ENCODE measurements around the gene C19orf85. TPM values are rescaled to one million over a fixed set of nuclear protein-coding genes. Genes with fewer than 3 reads are reported as not detected.
"Not testable (repeated sequence)": the region's sequence is repeated elsewhere in the genome, so short reads cannot be mapped to it uniquely, and the experiment has no call there.

Gene C19orf85
- total RNA-seq, 1 donor from 2014 or later, result not detected

DNA sequence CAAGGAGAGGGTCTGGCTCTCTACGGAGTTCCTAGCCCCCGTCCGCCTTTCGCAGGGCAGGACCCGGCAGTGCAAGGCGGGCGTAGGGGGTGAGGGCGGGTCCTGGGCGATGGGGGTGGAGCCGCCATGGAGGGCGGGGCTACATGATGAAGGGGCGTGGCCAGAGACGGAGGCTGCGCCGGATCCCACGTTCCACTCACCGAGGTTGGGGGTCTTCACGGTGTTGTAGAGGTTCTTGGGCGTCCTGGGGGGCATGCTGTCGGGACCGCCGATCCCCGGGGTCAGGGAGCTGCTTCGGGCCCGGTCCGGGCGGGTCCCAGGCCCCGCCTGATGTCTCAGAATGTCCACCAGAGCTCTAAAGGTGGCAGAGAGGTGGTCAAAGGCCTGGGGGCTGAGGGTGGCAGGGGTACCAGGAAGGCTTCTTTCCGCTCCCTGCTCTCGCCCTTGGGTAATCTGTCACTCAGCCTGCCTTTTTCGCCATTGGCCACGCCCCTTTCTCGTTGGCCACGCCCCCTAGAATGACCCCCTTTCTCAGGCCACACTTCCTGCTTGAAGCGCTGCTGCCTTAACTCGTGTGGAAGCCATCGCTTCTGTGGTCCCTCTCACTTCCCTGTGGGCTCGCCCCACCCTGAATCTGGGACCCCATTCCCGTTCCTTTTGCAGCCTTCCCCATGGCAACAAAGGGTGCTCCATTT lies 24.0 kb downstream of the C19orf85 start:
- no peak for DNase-seq

- no peak for DNase-seq
Measured at GRCh38 chr19:55439052-55439451, 25.5 kb downstream of the C19orf85 start.

- peak; percentile 15 for DNase-seq
Measured at GRCh38 chr19:55437410-55437809, 27.1 kb downstream of the C19orf85 start.

- no peak for DNase-seq
Measured at GRCh38 chr19:55436847-55437246, 27.7 kb downstream of the C19orf85 start.

DNA sequence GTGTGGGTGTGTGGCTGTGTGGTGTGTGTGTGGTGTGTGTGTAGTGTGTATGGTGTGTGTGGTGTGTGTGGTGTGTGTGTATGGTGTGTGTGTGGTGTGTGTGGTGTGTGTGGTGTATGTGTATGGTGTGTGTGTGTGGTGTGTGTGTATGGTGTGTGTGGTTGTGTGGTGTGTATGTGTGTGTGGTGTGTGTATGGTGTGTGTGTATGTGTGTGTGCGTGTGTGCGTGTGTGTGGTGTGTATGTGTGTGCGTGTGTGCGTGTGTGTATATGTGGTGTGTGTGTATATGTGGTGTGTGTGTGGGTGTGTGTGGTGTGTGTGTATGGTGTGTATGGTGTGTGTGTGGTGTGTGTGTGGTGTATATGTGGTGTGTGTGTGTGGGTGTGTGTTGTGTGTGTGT lies 29.5 kb downstream of the C19orf85 start:
- no peak for DNase-seq

GRCh38 chr19:55434356-55434919 lies 30.1 kb downstream of the C19orf85 start:
- no peak for DNase-seq

GRCh38 chr19:55433292-55433691 lies 31.3 kb downstream of the C19orf85 start:
- DNase-seq, result no peak

DNA sequence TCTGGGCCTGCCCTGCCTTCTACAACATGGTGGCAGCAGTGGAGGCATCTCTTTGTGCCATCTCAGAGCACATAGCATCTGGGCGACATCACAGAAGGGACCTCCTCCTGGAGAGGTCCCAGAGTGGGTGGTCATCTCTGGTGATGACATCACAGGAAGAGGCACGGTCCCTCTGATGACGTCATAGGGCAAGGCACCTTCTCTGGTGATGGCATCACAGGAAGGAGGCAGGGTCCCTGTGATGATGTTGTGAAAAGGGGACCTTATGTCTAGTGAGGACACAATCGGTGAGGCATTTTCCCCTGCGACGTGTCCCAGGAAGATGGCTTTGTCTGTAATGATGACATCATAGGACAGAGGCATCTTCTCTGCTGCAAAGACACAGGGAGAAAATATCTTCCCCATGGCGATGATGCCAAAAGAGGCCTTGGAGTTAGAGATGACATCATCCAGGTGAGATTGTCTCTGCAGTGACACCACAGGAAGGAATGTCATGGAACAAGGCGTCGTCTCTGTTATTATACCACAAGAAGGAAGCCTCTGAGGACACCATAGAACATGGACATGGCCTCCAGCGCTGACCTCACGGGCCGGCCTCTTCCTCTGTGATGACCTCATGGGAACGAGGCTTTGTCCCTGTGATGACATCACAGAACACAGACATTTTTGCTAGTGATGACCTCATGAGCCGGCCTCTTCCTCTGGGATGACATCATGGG lies 32.2 kb downstream of the C19orf85 start:
- DNase-seq, result no peak

GRCh38 chr19:55431183-55431582 lies 33.4 kb downstream of the C19orf85 start:
- DNase-seq, result no peak

- no peak for DNase-seq
Measured at GRCh38 chr19:55426042-55426441, 38.5 kb downstream of the C19orf85 start.

DNA sequence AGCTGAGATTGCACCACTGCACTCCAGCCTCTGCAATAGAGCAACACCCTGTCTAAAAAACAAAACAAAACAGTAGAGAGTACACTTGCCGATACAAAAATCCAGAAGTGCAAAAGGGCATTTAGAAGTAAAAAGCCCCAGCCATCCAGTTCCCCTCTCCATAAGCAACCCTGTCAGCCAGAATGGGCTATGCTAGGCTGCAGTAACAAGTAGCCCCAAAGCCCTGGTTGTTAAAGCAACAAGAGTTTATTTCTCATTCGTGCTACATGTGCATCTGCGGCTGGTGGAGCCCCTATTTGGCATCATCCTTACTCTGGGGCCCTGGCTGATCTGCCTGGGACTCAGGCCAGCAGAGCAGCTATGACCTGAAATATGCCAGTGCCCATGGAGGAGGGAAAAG lies 40.0 kb downstream of the C19orf85 start:
- DNase-seq, result no peak

DNA sequence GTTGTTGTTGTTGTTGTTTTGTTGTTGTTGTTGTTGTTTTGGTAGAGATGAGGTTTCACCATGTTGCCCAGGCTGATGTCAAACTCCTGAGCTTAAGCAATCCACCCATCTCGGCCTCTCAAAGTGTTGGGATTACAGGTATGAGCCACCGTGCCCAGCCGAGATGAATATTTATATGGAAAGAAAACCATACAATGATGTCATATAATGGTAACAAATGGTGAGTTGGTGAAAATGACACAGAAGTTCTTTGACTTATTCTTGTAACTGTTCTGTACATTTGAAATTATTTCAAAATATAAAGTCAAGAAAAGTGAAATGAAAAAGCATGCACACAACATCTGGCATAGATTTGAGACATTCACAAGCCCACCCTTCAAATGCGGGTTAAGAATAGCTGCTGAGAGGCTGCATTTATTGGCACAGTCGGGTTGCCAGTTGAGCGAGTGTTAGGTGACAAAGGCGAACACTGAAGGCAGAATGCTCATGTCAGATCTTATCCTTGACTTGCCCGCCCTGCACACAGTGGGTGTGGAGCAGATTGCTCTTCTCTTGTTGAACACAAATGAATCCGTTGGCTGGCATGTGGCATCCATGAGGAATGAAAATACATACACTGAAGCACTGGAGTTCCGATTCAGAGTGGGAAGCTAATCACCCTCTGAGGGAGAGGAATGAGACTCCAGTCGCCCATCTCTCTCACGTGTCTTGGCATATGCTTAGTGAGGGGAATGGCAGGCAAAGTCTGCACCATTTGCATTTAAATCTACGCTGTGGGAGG lies 41.1 kb downstream of the C19orf85 start:
- DNase-seq, result no peak

- not testable (repeated sequence) for DNase-seq
Measured at GRCh38 chr19:55421281-55421680, 43.3 kb downstream of the C19orf85 start.

DNA sequence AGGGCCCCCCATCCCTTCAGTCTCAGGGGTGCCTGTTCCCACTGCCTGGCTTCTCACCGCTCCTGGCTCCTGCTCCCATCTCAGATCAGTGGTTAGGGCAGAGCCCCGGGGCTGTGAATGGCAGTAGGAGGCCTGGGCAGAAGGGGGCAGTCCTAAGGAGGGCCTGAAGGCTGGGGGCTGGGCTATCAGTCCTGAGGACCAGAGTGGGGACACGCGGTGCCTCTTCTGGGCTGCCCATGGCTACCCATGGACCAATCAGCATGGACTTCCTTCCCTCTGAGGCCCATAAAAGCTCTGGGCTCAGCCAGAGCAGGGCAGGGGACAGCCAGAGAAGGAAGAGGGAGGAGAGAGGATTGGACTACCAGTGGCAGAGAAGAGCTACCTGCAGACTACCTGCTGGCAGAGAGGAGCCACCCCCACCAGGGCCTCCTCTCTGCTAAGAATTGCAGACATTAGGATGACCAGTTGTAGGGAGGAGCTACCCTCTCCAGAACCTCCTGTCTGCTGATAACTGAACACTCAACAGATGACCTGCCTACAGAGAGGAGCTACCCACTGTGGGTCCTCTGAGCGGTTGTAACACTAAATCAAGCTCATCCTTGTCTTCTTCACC lies 44.8 kb downstream of the C19orf85 start:
- no peak for DNase-seq

- DNase-seq, result no peak
Measured at GRCh38 chr19:55419103-55419502, 45.4 kb downstream of the C19orf85 start.

DNA sequence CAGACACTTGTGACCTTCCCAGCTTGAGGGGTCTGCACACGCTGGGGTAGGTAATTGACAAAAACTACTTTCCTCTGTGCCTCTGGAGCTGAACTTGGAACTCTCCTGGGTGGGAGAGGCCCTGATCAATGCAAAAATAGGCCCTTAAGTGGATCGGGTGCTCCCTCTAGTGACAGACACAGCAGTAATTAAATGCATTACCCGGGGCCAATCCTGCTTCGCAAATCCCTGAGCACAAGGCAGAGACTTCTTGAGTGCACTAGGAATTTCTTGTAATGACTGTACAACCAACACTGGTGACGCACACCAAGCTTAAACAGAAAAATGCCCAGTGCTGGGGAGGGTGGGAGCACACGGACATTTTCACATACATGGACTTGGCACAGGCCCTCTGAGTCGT lies 46.4 kb downstream of the C19orf85 start:
- DNase-seq, result peak; percentile 76

Other genes starting within 250 kb of the C19orf85 start
- gene TMEM86B, start 236.0 kb downstream of the C19orf85 start, total RNA-seq, result 1.2 TPM
- gene PPP6R1, start 205.7 kb downstream of the C19orf85 start, total RNA-seq, result 20.8 TPM
- gene HSPBP1, start 184.6 kb downstream of the C19orf85 start, total RNA-seq, result 12.1 TPM
- gene BRSK1, start 180.8 kb downstream of the C19orf85 start, total RNA-seq, result 3.6 TPM
- gene TMEM150B, start 139.4 kb downstream of the C19orf85 start, total RNA-seq, result 1.1 TPM
- gene KMT5C, start 124.9 kb downstream of the C19orf85 start, total RNA-seq, result 17.0 TPM
- 3.1 TPM for gene COX6B2, start 110.0 kb downstream of the C19orf85 start, total RNA-seq
- not detected for gene GARIN5B, start 101.5 kb downstream of the C19orf85 start, total RNA-seq
- 0.30 TPM for gene IL11, start 94.3 kb downstream of the C19orf85 start, total RNA-seq
- not detected for gene TMEM190, start 87.9 kb downstream of the C19orf85 start, total RNA-seq
- 0.30 TPM for gene TMEM238, start 80.5 kb downstream of the C19orf85 start, total RNA-seq
- 377 TPM for gene RPL28, start 78.8 kb downstream of the C19orf85 start, total RNA-seq
- gene UBE2S, start 57.0 kb downstream of the C19orf85 start, total RNA-seq, result 25.4 TPM
- gene SHISA7, start 21.5 kb downstream of the C19orf85 start, total RNA-seq, result 0.10 TPM
- gene ISOC2, start 3.1 kb downstream of the C19orf85 start, total RNA-seq, result 23.0 TPM
- 1.1 TPM for gene ZNF628, start 11.9 kb upstream of the C19orf85 start, total RNA-seq
- 6.1 TPM for gene NAT14, start 20.4 kb upstream of the C19orf85 start, total RNA-seq
- gene SSC5D, start 23.7 kb upstream of the C19orf85 start, total RNA-seq, result 16.5 TPM
- gene SBK2, start 72.4 kb upstream of the C19orf85 start, total RNA-seq, result not detected
- not detected for gene SBK3, start 80.8 kb upstream of the C19orf85 start, total RNA-seq
- gene ZNF579, start 116.1 kb upstream of the C19orf85 start, total RNA-seq, result 2.2 TPM
- gene FIZ1, start 134.8 kb upstream of the C19orf85 start, total RNA-seq, result 3.2 TPM
- gene ZNF524, start 135.5 kb upstream of the C19orf85 start, total RNA-seq, result 6.4 TPM
- 2.1 TPM for gene ZNF865, start 140.9 kb upstream of the C19orf85 start, total RNA-seq
- 3.2 TPM for gene ZNF784, start 159.8 kb upstream of the C19orf85 start, total RNA-seq
- 4.0 TPM for gene ZNF580, start 176.3 kb upstream of the C19orf85 start, total RNA-seq
- gene ZNF581, start 178.9 kb upstream of the C19orf85 start, total RNA-seq, result 12.4 TPM
- gene CCDC106, start 183.5 kb upstream of the C19orf85 start, total RNA-seq, result 4.2 TPM
- 64.1 TPM for gene U2AF2, start 190.3 kb upstream of the C19orf85 start, total RNA-seq
- 20.8 TPM for gene EPN1, start 210.5 kb upstream of the C19orf85 start, total RNA-seq